HepG2 (cell line): ENCODE measurements around the gene PPIP5K2. TPM values are rescaled to one million over a fixed set of nuclear protein-coding genes. Genes with fewer than 3 reads are reported as not detected.

Source experiments
- ATF5 ChIP-seq: sonication (generic); formaldehyde crosslinking; IDR thresholded peaks from 2 replicates; pipeline ENCODE4 v1.4.0; 2020; ENCODE audit warnings: mild to moderate bottlenecking, low read depth, missing genetic modification reagents
- FIP1L1 ChIP-seq: fragments of 200-400 bp; formaldehyde crosslinking; IDR thresholded peaks from 2 replicates; pipeline ENCODE4 v1.6.1; 2018; ENCODE audit warnings: low read depth, mild to moderate bottlenecking, low read length, moderate library complexity, borderline replicate concordance; ENCODE audit not compliant: insufficient read depth
- GABPB1 ChIP-seq: IDR thresholded peaks from 2 replicates; pipeline ENCODE4 v1.6.1; 2016; ENCODE audit warnings: mild to moderate bottlenecking, missing genetic modification reagents, moderate library complexity, missing compliant biosample characterization
- HIC2 ChIP-seq: sonication (generic); formaldehyde crosslinking; IDR thresholded peaks from 2 replicates; pipeline ENCODE4 v1.9.0; 2022; ENCODE audit warnings: low read depth, missing genetic modification reagents
- KDM2A ChIP-seq: sonication (generic); formaldehyde crosslinking; IDR thresholded peaks from 2 replicates; pipeline ENCODE4 v1.4.0; 2020; ENCODE audit warnings: low read depth, missing genetic modification reagents, borderline replicate concordance
- MYPOP ChIP-seq: sonication (generic); formaldehyde crosslinking; IDR thresholded peaks from 2 replicates; pipeline ENCODE4 v1.8.1; 2023; ENCODE audit warnings: mild to moderate bottlenecking, moderate library complexity, missing genetic modification reagents
- POLR2A ChIP-seq, 2 experiments: IDR thresholded peaks; 2 replicates each; pipeline ENCODE4 v1.6.1; 2011; ENCODE audit warnings: low read depth in 2 of 2, low read length in 2 of 2, mild to moderate bottlenecking in 1 of 2, moderate library complexity in 1 of 2; ENCODE audit not compliant: insufficient read depth in 1 of 2
- SNAPC4 ChIP-seq: sonication (generic); formaldehyde crosslinking; IDR thresholded peaks from 2 replicates; pipeline ENCODE4 v1.4.0; 2020; ENCODE audit warnings: mild to moderate bottlenecking, missing genetic modification reagents
- THRA ChIP-seq: sonication (generic); formaldehyde crosslinking; IDR thresholded peaks from 2 replicates; pipeline ENCODE4 v1.4.0; 2020; ENCODE audit warnings: missing genetic modification reagents, borderline replicate concordance
- ZNF274 ChIP-seq: sonication (generic); formaldehyde crosslinking; IDR thresholded peaks from 2 replicates; pipeline ENCODE4 v1.5.1; 2020; ENCODE audit warnings: mild to moderate bottlenecking, missing genetic modification reagents
- ZNF329 ChIP-seq: sonication (generic); formaldehyde crosslinking; IDR thresholded peaks from 2 replicates; pipeline ENCODE4 v1.9.0; 2021; ENCODE audit warnings: low read depth, mild to moderate bottlenecking, missing genetic modification reagents
- ZNF562 ChIP-seq: sonication (generic); formaldehyde crosslinking; IDR thresholded peaks from 2 replicates; pipeline ENCODE4 v1.8.0; 2022; ENCODE audit warnings: missing genetic modification reagents, borderline replicate concordance
- ZNF598 ChIP-seq: sonication (generic); formaldehyde crosslinking; IDR thresholded peaks from 2 replicates; pipeline ENCODE4 v1.5.1; 2020; ENCODE audit warnings: mild to moderate bottlenecking, missing genetic modification reagents, borderline replicate concordance
- ZNF670 ChIP-seq: sonication (generic); formaldehyde crosslinking; IDR thresholded peaks from 2 replicates; pipeline ENCODE4 v1.8.0; 2022; ENCODE audit warnings: mild to moderate bottlenecking, missing genetic modification reagents, borderline replicate concordance
- ZSCAN5A ChIP-seq: sonication (generic); formaldehyde crosslinking; IDR thresholded peaks from 2 replicates; pipeline ENCODE4 v1.8.0; 2022; ENCODE audit warnings: mild to moderate bottlenecking, missing genetic modification reagents, borderline replicate concordance
- polyA plus RNA-seq, 8 experiments: library from polyadenylated mRNA; depleted of rRNA in 3 of 8; stranded (reverse) in 7 of 8; unstranded in 1 of 8; fragments of >200 nt; fragmentation: Illumina TruSeq in 4 of 8; extraction: Trizol in 4 of 8; gene quantifications; 2 replicates each; pipeline versions ENCODE4 v1.2.1 to v1.2.3, GENCODE V29; 2011 to 2016; ENCODE audit warnings: low read depth in 4 of 8, missing spikeins in 1 of 8, mixed read lengths in 1 of 8; ENCODE audit not compliant: insufficient read depth in 1 of 8
- total RNA-seq, 5 experiments: library from RNA; depleted of rRNA; stranded (reverse); fragments of >200 nt; fragmentation: Illumina TruSeq; extraction: Trizol; gene quantifications; 2 replicates each; pipeline ENCODE4 v1.2.3, GENCODE V29; 2016; ENCODE audit warnings: low read depth in 1 of 5

Gene PPIP5K2
- total and polyA plus RNA-seq, 2 of the 13 experiments (the other 11 are each of a cell fraction or from before 2014, with no cell fraction given), result 19.7 to 45.6 TPM

GRCh38 chr5:103119765-103120606 is at the start of gene PPIP5K2, which contains the start of gene GIN1 (continued):
- TF ChIP-seq SNAPC4, result peak; percentile 44
- TF ChIP-seq ZNF562 (CRISPR knock-in tag), result no peak; the same call in 1 of the 2 replicates
- peak; percentile 41; the same call in 1 of the 2 replicates for TF ChIP-seq ZNF329 (CRISPR knock-in tag)
- no peak for TF ChIP-seq ATF5 (CRISPR knock-in tag)
- peak; percentile 99 for TF ChIP-seq GABPB1
- TF ChIP-seq THRA (CRISPR knock-in tag), result peak; percentile 55; the same call in 1 of the 2 replicates
- peak; percentile 90 for TF ChIP-seq MYPOP (CRISPR knock-in tag)
- no peak for TF ChIP-seq FIP1L1
- peak; percentile 96 for TF ChIP-seq KDM2A (CRISPR knock-in tag)
- TF ChIP-seq ZSCAN5A (CRISPR knock-in tag), result peak; percentile 98; the same call in 1 of the 2 replicates
- TF ChIP-seq ZNF274 (CRISPR knock-in tag), result peak; percentile 60; the same call in 1 of the 2 replicates
- TF ChIP-seq HIC2 (CRISPR knock-in tag), result 0 out of 2 replicates have a peak, but pooled peaks have one; percentile 13
- TF ChIP-seq ZNF598 (CRISPR knock-in tag), result 0 out of 2 replicates have a peak, but pooled peaks have one; percentile 46
- 0 out of 2 replicates have a peak, but pooled peaks have one; percentile 64 for TF ChIP-seq ZNF670 (CRISPR knock-in tag)
- peak; percentile 86 to 93 for TF ChIP-seq POLR2A (IDR thresholded peaks at IDR 0.05; ENCODE audit: insufficient read depth in 1 of 2, low read depth in 2 of 2, low read length in 2 of 2)
